ENCODE measurements around the gene KLHL15.
"Not testable (repeated sequence)": the region's sequence is repeated elsewhere in the genome, so short reads cannot be mapped to it uniquely, and the experiment has no call there.

KLHL15 gene

GRCh38 chrX:24027086-24027485, at the start of gene KLHL15:
TSS of gene KLHL15 (minus strand) at chrX:24027186. CDS start at chrX:24006693, 20,493 bp downstream.
- no peak for DNase-seq (ENCODE audit: low read depth in 3 of 3, low spot score in 1 of 3)

GRCh38 chrX:24069877-24070276, 42.9 kb upstream of the KLHL15 start:
- no peak for DNase-seq (ENCODE audit: low read depth in 3 of 3, low spot score in 1 of 3)

- no peak for DNase-seq (ENCODE audit: low read depth in 3 of 3, low spot score in 1 of 3)
These were observed 36.5 kb upstream of the KLHL15 start for GRCh38 chrX:24063488-24063887.

- DNase-seq (ENCODE audit: low read depth in 3 of 3, low spot score in 1 of 3), result no peak
These were observed 28.0 kb upstream of the KLHL15 start for GRCh38 chrX:24055043-24055356.

GRCh38 chrX:24054182-24055042, 27.4 kb upstream of the KLHL15 start, which contains the start of gene EIF2S3:
TSS of gene EIF2S3 (plus strand) at chrX:24054956. CDS start at chrX:24054969, 13 bp downstream.
- DNase-seq (ENCODE audit: low read depth in 3 of 3, low spot score in 1 of 3), result peak; percentile 54 to 78 (median 60)

- not testable (repeated sequence) for DNase-seq (ENCODE audit: low read depth in 3 of 3, low spot score in 1 of 3)
These were observed 23.7 kb upstream of the KLHL15 start for GRCh38 chrX:24050522-24051318.

- DNase-seq (ENCODE audit: low read depth in 3 of 3, low spot score in 1 of 3), result not testable (repeated sequence)
These were observed 22.7 kb upstream of the KLHL15 start for GRCh38 chrX:24049643-24050042.

- DNase-seq (ENCODE audit: low read depth in 3 of 3, low spot score in 1 of 3), result not testable (repeated sequence)
These were observed 19.1 kb upstream of the KLHL15 start for GRCh38 chrX:24046060-24046459.

GRCh38 chrX:24037729-24038128, 10.7 kb upstream of the KLHL15 start:
- DNase-seq (ENCODE audit: low read depth in 3 of 3, low spot score in 1 of 3), result no peak

- no peak for DNase-seq (ENCODE audit: low read depth in 3 of 3, low spot score in 1 of 3)
These were observed 7.5 kb upstream of the KLHL15 start for GRCh38 chrX:24034485-24034884.

GRCh38 chrX:24030597-24030996, 3.6 kb upstream of the KLHL15 start:
- no peak for DNase-seq (ENCODE audit: low read depth in 3 of 3, low spot score in 1 of 3)

GRCh38 chrX:24027985-24028384, 999 bp upstream of the KLHL15 start:
- DNase-seq (ENCODE audit: low read depth in 3 of 3, low spot score in 1 of 3), result no peak

GRCh38 chrX:24026432-24026831, 554 bp downstream of the KLHL15 start:
- DNase-seq (ENCODE audit: low read depth in 3 of 3, low spot score in 1 of 3), result no peak

GRCh38 chrX:24025741-24026403, 1.1 kb downstream of the KLHL15 start:
- no peak for DNase-seq (ENCODE audit: low read depth in 3 of 3, low spot score in 1 of 3)

GRCh38 chrX:24024819-24025740, 1.9 kb downstream of the KLHL15 start:
- peak; percentile 36 to 73 (median 63) for DNase-seq (ENCODE audit: low read depth in 3 of 3, low spot score in 1 of 3)

GRCh38 chrX:24023972-24024669, 2.9 kb downstream of the KLHL15 start:
- DNase-seq (ENCODE audit: low read depth in 3 of 3, low spot score in 1 of 3), result no peak

- no peak for DNase-seq (ENCODE audit: low read depth in 3 of 3, low spot score in 1 of 3)
These were observed 3.4 kb downstream of the KLHL15 start for GRCh38 chrX:24023544-24023943.

- DNase-seq (ENCODE audit: low read depth in 3 of 3, low spot score in 1 of 3), result no peak
These were observed 6.6 kb downstream of the KLHL15 start for GRCh38 chrX:24020306-24020876.

GRCh38 chrX:24019448-24019847, 7.5 kb downstream of the KLHL15 start:
- DNase-seq (ENCODE audit: low read depth in 3 of 3, low spot score in 1 of 3), result no peak

- DNase-seq (ENCODE audit: low read depth in 3 of 3, low spot score in 1 of 3), result no peak
These were observed 8.2 kb downstream of the KLHL15 start for GRCh38 chrX:24018809-24019208.
